ENCODE results near the gene GLRX2.

DNA sequence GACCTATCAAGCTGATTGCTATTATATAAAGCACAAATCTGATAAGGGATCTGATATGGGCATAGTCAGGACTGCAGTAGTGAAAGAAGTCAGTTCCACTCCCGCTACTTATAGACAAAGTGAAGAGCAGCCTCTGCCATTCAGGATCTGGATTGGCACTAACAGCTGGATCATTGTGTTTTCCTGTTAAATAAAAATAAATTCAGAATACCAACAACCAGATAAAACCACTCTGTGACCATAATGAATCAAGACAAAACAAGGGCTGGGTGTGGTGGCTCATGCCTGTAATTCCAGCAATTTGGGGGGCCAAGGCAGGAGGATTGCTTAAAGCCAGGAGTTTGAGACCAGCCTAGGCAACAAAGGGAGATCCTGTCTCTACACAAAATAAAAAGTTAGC, 5.0 kb upstream of the GLRX2 start:
- TF ChIP-seq CTCF (IDR thresholded peaks at IDR 0.05) (no peak), POLR2A (IDR thresholded peaks at IDR 0.05) (no peak)

All from uterus (tissue), 2 donors.